Subcutaneous abdominal adipose tissue (tissue), 5 donors: ENCODE data around the gene CARD16.
A peak's percentile ranks its signal among the peaks of the same experiment; 100 is the strongest.
"Not testable (repeated sequence)": the region's sequence is repeated elsewhere in the genome, so short reads cannot be mapped to it uniquely, and the experiment has no call there.

ENCODE experiments used
- H3K27ac ChIP-seq: one replicate; pipeline ENCODE4 v1.7.0; 2013; ENCODE audit warnings: low read depth, mild to moderate bottlenecking, inconsistent platforms, low read length, moderate library complexity
- H3K27me3 ChIP-seq, 5 donors: one replicate each; pipeline ENCODE4 v1.7.0; 2013; ENCODE audit warnings: low read length in 5 of 5, inconsistent platforms in 1 of 5; ENCODE audit not compliant: control insufficient read depth in 5 of 5, insufficient read depth in 4 of 5
- H3K36me3 ChIP-seq, 5 donors: one replicate each; pipeline ENCODE4 v1.7.0; 2013; ENCODE audit warnings: low read length in 5 of 5; ENCODE audit not compliant: control insufficient read depth in 5 of 5, insufficient read depth in 5 of 5
- H3K4me1 ChIP-seq, 5 donors: one replicate each; pipeline ENCODE4 v1.7.0; 2013; ENCODE audit warnings: low read length in 5 of 5, mild to moderate bottlenecking in 3 of 5, moderate library complexity in 1 of 5; ENCODE audit not compliant: control insufficient read depth in 5 of 5, insufficient read depth in 5 of 5
- H3K4me3 ChIP-seq, 5 donors: one replicate each; pipeline ENCODE4 v1.7.0; 2013; ENCODE audit warnings: low read length in 5 of 5, low read depth in 1 of 5
- H3K9ac ChIP-seq, 5 donors: one replicate each; pipeline ENCODE4 v1.7.0; 2013; ENCODE audit warnings: low read length in 5 of 5, mild to moderate bottlenecking in 4 of 5, moderate library complexity in 3 of 5
- H3K9me3 ChIP-seq, 5 donors: one replicate each; pipeline ENCODE4 v1.7.0; 2013; ENCODE audit warnings: low read length in 5 of 5; ENCODE audit not compliant: control insufficient read depth in 5 of 5
- donor health status: healthy.
- donor health status: healthy.
- donor health status: healthy.
- donor health status: healthy.
- donor health status: healthy.

CARD16 gene

DNA sequence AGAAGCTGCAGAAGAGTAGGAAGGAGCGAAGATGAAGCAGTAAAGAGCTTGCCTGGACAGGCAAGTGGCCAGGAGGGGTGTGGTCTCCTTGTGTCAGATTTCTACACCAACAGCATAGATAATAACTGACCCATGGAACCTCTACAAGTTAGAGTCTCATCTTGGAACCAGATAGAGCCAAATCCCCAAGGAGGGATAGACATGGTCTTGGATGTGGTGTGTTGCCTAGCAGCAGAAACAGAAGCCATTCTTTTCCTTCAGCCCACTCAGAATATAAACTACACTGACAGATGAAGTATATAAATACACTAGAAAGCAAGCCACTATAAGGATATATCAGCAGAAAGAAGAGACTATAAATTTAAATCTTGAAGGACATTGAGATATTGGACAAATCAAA, 4.3 kb upstream of the CARD16 start:
- Histone ChIP-seq H3K36me3 (no peaks in the 10 kb centered on the region), H3K4me3 (no peak overlapping the region), H3K27me3 (no peaks in the 10 kb centered on the region), H3K9me3 (no peaks in the 10 kb centered on the region), H3K9ac (no peak overlapping the region), H3K4me1 (peaks cover 2 to 28% (median 22%) of the 10 kb centered on the region in 5 donors), H3K27ac (no peak overlapping the region)

DNA sequence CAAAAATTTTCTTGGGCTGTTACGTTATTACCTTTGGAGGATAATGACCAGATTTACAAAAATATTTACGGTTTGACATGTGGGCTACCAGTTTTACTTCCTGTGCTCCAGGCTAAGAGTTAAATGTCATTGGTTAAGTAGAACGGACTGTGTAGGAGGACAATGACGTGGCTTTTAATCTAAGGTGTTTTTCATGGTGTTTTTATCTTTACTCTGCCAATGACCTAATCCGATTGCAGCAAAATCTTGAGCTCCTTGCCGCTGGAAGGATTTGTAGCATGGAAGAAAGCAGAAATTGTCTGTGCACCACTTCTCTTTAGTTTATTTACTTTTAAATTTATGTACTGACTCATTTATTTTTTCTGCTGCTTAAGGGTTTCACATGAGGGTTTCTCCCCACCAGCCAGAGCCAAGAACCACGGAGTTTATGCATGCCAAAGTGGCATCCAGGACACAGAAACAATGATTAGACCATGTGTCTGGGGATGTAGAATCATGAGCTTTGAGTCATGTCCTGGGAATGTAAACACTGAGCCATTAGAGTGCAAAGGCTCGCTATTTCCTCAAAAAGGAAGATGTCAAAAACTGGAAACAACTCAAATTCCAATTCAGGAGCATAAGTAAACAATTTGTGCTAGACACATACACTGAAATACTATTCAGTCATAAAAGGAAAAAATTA, 1.9 kb upstream of the CARD16 start:
- H3K4me1 ChIP-seq = peaks cover 2 to 32% (median 28%) of the 10 kb centered on the region in 5 donors
- no peaks in the 10 kb centered on the region for H3K36me3 ChIP-seq
- no peaks in the 10 kb centered on the region for H3K27me3 ChIP-seq
- peak overlapping the region in 2 of 5 donors; percentile 32 to 41 for H3K4me3 ChIP-seq
- H3K9me3 ChIP-seq = no peaks in the 10 kb centered on the region
- H3K27ac ChIP-seq = peak overlapping the region; percentile 13
- no peak overlapping the region for H3K9ac ChIP-seq

DNA sequence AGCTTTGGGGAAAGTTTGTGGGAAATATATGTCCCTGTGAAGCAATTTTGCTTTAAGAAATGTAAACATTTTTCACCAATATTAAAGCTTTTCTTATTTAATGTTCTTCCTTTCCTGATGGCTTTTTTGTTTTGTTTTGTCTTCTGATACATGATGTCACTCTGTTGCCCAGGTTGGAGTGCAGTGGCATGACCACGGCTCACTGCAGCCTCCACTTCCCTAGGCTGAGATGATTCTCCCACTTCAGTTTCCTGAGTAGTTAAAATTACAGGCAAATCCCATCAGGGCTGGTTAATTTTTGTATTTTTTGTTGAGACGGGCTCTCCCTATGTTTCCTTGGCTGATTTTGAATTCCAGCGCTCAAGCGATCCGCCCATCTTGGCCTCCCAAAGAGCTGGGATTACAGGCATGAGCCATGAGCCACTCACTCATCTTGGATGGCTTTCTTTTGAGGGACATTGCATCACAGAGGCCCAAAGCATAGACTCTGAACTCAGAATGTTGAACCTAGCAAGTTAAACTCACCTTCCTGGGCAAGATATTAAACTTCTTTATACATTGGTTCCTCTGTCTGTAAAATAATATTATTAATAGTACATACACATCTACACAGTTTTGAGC, 651 bp upstream of the CARD16 start:
- H3K4me1 ChIP-seq = peaks cover 2 to 32% (median 28%) of the 10 kb centered on the region in 5 donors
- H3K27me3 ChIP-seq = no peaks in the 10 kb centered on the region
- peaks cover 0 to 5% (median 0%) of the 10 kb centered on the region in 5 donors for H3K36me3 ChIP-seq
- H3K27ac ChIP-seq = peak overlapping the region; percentile 70
- no peaks in the 10 kb centered on the region for H3K9me3 ChIP-seq
- H3K4me3 ChIP-seq = peak overlapping the region; percentile 9 to 68 (median 64)
- H3K9ac ChIP-seq = peak overlapping the region in 2 of 5 donors; percentile 41 to 56

DNA sequence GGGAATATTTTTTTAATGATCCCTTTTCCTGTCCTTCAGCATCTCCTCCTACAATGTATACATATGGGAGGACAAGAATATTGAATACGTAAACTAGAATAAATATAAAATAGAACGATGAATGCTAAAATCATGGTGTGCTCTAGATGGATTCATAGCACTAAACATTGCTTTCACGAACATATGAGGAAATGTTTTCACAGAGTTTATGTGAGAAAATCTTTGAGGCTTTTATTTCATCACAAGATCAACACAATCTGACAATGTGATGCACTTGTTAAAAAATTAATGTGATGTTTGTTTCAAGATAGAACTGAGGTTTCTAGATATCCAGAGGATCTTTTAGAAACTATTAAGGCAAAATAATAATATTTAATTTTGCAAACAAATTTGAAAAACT, 3.0 kb downstream of the CARD16 start:
- Histone ChIP-seq H3K9ac (no peak overlapping the region), H3K36me3 (peaks cover 0 to 7% (median 0%) of the 10 kb centered on the region in 5 donors), H3K4me1 (peaks cover 0 to 27% (median 24%) of the 10 kb centered on the region in 5 donors), H3K4me3 (no peak overlapping the region), H3K9me3 (peaks cover 0 to 2% (median 0%) of the 10 kb centered on the region in 5 donors), H3K27ac (no peak overlapping the region), H3K27me3 (no peaks in the 10 kb centered on the region)

DNA sequence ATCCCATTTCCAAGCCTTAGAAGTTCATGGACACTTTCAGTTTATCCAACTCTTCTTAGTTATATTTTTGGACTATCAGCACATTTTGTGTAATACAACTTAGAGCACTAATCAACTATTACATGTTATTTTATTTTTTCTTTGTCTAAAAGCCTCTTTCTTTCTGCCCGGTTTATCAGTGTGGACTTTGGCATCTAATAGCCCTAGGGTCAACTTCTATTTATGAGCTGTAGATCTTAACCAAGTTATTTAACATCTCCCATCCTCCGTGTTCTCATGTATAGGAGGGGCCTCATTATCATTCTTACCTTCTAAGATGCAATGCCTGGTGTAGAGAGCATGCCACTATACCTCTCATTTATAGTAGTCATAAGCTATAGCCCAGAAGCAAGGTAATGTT, 4.4 kb downstream of the CARD16 start:
- peaks cover 0 to 7% (median 0%) of the 10 kb centered on the region in 5 donors for H3K9me3 ChIP-seq
- H3K4me3 ChIP-seq = no peak overlapping the region
- H3K4me1 ChIP-seq = peaks cover 0 to 18% (median 12%) of the 10 kb centered on the region in 5 donors
- peaks cover 0 to 7% (median 0%) of the 10 kb centered on the region in 5 donors for H3K36me3 ChIP-seq
- H3K9ac ChIP-seq = no peak overlapping the region
- H3K27me3 ChIP-seq = no peaks in the 10 kb centered on the region
- H3K27ac ChIP-seq = no peak overlapping the region

DNA sequence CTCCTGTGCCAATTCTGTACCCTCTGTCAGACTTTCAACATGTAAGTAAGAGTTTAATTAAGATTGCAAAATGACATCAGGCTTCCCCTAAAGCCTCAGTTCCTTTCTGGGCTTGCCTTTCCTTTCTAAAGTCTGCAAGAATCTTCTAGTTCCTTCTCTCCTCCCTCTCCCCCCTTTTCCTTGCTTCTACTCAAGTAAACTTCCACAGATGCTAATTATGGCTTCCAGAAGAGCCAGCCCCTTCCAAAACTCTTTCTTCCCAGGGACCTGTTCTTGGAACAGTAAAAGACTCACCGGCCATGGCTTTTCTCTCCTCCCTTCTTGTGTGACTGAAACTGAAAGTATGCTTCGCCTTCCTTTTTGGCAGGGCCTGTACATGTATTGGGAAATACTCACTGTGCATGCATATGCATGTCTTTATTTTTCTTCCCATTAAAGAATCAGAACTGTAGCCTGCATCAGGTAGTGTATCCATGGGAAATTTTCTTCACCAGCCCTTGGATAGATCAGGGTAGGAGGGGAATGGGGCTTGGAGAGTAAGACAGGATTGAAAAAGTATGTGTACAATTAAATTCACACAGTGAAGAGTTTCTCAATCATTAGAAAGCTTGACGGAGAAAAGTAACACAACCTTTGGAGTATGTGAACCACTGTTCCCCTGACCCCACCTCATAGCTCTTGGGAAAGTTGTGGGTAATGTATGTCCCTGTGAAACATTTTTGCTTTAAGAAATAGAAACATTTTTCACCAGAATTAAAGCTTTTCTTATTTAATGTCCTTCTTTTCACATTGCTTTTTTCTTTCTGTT, 10.1 kb downstream of the CARD16 start, which contains the start of gene CASP1:
Gene CASP1 (minus strand): TSS at position 332 of the 808 bp plus-strand sequence. CDS start 31 bp downstream, at position 301.
- peak within 1 kb of the TSS; percentile 75 for H3K27ac ChIP-seq
- peaks cover 0 to 7% (median 0%) of the 10 kb centered on the region in 5 donors for H3K9me3 ChIP-seq
- peaks cover 9 to 12% (median 11%) of the 10 kb centered on the region in 5 donors for H3K36me3 ChIP-seq
- H3K4me1 ChIP-seq = peaks cover 2 to 37% (median 25%) of the 10 kb centered on the region in 5 donors
- peak within 1 kb of the TSS; percentile 56 to 77 (median 69) for H3K4me3 ChIP-seq
- H3K9ac ChIP-seq = peak within 1 kb of the TSS; percentile 17 to 75 (median 68)
- no peaks in the 10 kb centered on the region for H3K27me3 ChIP-seq

DNA sequence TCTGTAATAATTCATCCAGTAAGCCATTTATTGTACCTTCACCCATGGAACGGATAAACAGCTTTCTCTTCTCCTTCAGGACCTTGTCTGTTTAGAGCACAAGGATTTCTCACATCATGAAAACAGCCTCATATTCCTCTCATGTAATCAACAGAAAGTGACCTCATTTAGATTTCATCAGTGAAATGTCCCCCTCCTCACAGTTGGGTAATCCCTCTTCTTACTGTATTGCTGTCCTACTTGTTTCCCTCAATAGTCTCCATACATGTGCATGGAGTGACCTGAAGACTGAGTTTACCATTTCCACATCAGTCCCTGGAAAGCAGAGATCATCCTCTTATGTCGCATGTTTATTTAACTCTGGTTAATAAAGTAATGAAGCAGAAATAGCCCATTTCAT, 10.7 kb downstream of the CARD16 start:
- H3K27me3 ChIP-seq, H3K9me3 ChIP-seq: not testable (repeated sequence)
- peak overlapping the region; percentile 56 to 77 (median 69) for H3K4me3 ChIP-seq
- H3K9ac ChIP-seq = peak overlapping the region; percentile 17 to 75 (median 68)
- H3K27ac ChIP-seq = peak overlapping the region; percentile 75
- H3K36me3 ChIP-seq = peaks cover 11 to 19% (median 17%) of the 10 kb centered on the region in 5 donors
- peaks cover 2 to 37% (median 25%) of the 10 kb centered on the region in 5 donors for H3K4me1 ChIP-seq

DNA sequence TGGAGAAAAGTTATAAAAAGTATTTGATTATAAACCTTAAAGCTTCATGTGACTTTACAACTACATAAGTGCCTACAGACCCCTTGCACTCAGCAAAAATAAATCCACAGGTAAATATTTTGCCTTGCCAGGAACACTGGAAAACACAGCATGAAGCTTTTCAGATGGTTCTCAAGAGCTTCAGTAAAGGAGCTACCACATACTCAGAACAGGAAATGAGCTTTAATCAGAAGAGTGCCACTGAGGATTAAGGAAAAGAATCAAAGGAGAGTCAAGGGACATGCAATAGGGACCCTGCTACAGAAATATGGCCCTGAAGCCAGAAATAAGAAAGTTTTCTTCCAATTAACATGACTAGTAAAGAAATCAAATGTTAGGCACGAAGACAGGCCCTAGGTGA, 11.4 kb downstream of the CARD16 start:
- Histone ChIP-seq H3K36me3 (peaks cover 17 to 24% (median 23%) of the 10 kb centered on the region in 5 donors), H3K27ac (no peak overlapping the region), H3K4me3 (peak overlapping the region; percentile 56 to 77 (median 69)), H3K27me3 (no peaks in the 10 kb centered on the region), H3K9ac (peak overlapping the region in 1 of 5 donors; percentile 75), H3K4me1 (peaks cover 2 to 37% (median 25%) of the 10 kb centered on the region in 5 donors), H3K9me3 (peaks cover 0 to 7% (median 0%) of the 10 kb centered on the region in 5 donors)

DNA sequence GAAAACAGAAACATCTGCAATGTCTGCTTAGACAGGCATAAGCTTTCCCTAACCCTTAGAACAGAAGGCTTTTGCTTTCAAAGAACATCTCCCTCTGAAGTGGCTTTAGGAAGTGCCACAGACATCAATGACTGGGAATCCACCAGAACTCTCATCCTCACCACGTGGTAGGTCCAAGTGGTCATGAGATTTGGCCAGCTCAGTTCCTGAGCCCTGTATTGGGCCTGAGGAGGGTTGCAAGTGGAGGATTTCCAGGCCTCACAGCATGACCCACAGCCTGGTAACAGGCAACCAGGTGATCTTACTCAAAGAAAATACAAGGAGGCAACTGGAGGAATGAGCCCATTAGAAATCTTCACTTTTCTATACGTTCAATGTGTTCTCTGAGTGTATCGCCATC, 11.8 kb downstream of the CARD16 start:
- H3K4me3 ChIP-seq = peak overlapping the region in 4 of 5 donors; percentile 3 to 58 (median 38)
- no peak overlapping the region for H3K9ac ChIP-seq
- peaks cover 0 to 7% (median 0%) of the 10 kb centered on the region in 5 donors for H3K9me3 ChIP-seq
- H3K27ac ChIP-seq = no peak overlapping the region
- H3K4me1 ChIP-seq = peaks cover 2 to 37% (median 25%) of the 10 kb centered on the region in 5 donors
- no peaks in the 10 kb centered on the region for H3K27me3 ChIP-seq
- H3K36me3 ChIP-seq = peaks cover 20 to 28% (median 25%) of the 10 kb centered on the region in 5 donors
